Lower leg skin (tissue), 3 donors: ENCODE measurements around the gene BRF1.

Source experiments
- CTCF ChIP-seq, 3 donors: fragments of 450-650 bp; IDR thresholded peaks; one replicate each; pipeline ENCODE4 v1.5.1; 2016; ENCODE audit warnings: antibody characterized with exemption in 3 of 3, mild to moderate bottlenecking in 3 of 3, moderate library complexity in 2 of 3
- POLR2A ChIP-seq, 2 donors: fragments of 450-650 bp; IDR thresholded peaks; one replicate each; pipeline ENCODE4 v1.6.1; 2016 to 2017; ENCODE audit warnings: antibody characterized with exemption in 2 of 2, mild to moderate bottlenecking in 1 of 2, moderate library complexity in 1 of 2

GRCh38 chr14:105250008-105250366 lies 50.8 kb downstream of the BRF1 start:
- TF ChIP-seq CTCF (IDR thresholded peaks at IDR 0.05), result no peak
- no peak for TF ChIP-seq POLR2A (IDR thresholded peaks at IDR 0.05)
